GM18517 (cell line): ENCODE data around the gene SARDH.

ENCODE experiments used
- ATAC-seq: cut with Tn5 transposase; IDR thresholded peaks from one replicate; pipeline ENCODE4 v1.9.1; 2021; ENCODE audit warnings: mild to moderate bottlenecking, moderate library complexity; ENCODE audit not compliant: unreplicated experiment

Gene SARDH

GRCh38 chr9:133674091-133674490 lies 64.1 kb downstream of the SARDH start:
- no peak for ATAC-seq

GRCh38 chr9:133673258-133673655 lies 64.9 kb downstream of the SARDH start:
- no peak for ATAC-seq

- no peak for ATAC-seq
Observed at GRCh38 chr9:133672503-133673257, 65.5 kb downstream of the SARDH start.

- no peak for ATAC-seq
Observed at GRCh38 chr9:133671371-133671770, 66.8 kb downstream of the SARDH start.

GRCh38 chr9:133670466-133670865 lies 67.7 kb downstream of the SARDH start:
- ATAC-seq, result no peak

- no peak for ATAC-seq
Observed at GRCh38 chr9:133669182-133669801, 68.9 kb downstream of the SARDH start.

- ATAC-seq, result no peak
Observed at GRCh38 chr9:133667759-133668450, 70.2 kb downstream of the SARDH start.

- no peak for ATAC-seq
Observed at GRCh38 chr9:133666845-133667244, 71.3 kb downstream of the SARDH start.

GRCh38 chr9:133666387-133666786 lies 71.8 kb downstream of the SARDH start:
- ATAC-seq, result no peak

GRCh38 chr9:133665535-133665934 lies 72.6 kb downstream of the SARDH start:
- ATAC-seq, result no peak

- ATAC-seq, result no peak
Observed at GRCh38 chr9:133665096-133665495, 73.1 kb downstream of the SARDH start.

- ATAC-seq, result no peak
Observed at GRCh38 chr9:133664173-133665050, 73.7 kb downstream of the SARDH start.

GRCh38 chr9:133661846-133662540 lies 76.2 kb downstream of the SARDH start:
- ATAC-seq, result no peak

GRCh38 chr9:133659516-133659915 lies 78.6 kb downstream of the SARDH start:
- ATAC-seq, result no peak

- ATAC-seq, result no peak
Observed at GRCh38 chr9:133658442-133659431, 79.4 kb downstream of the SARDH start.

- ATAC-seq, result no peak
Observed at GRCh38 chr9:133657120-133657661, 81.0 kb downstream of the SARDH start.

GRCh38 chr9:133656211-133657119 lies 81.7 kb downstream of the SARDH start:
- ATAC-seq, result no peak

GRCh38 chr9:133655701-133656100 lies 82.5 kb downstream of the SARDH start:
- no peak for ATAC-seq
